Measurements from ENCODE around the gene HDAC1. TPM values are rescaled to one million over a fixed set of nuclear protein-coding genes. Genes with fewer than 3 reads are reported as not detected.
"Not testable (repeated sequence)": the region's sequence is repeated elsewhere in the genome, so short reads cannot be mapped to it uniquely, and the experiment has no call there.

HDAC1 gene
- total RNA-seq, 1 experiment from 2014 or later = 122 TPM

GRCh38 chr1:32273391-32274208, 18.3 kb upstream of the HDAC1 start:
- DNase-seq (ENCODE audit: low read depth) = peak; percentile 86

- DNase-seq (ENCODE audit: low read depth) = no peak
Observed at GRCh38 chr1:32274646-32275340, 17.1 kb upstream of the HDAC1 start.

GRCh38 chr1:32275424-32275823, 16.5 kb upstream of the HDAC1 start:
- DNase-seq (ENCODE audit: low read depth) = no peak

GRCh38 chr1:32276032-32276782, 15.7 kb upstream of the HDAC1 start:
- DNase-seq (ENCODE audit: low read depth) = no peak

GRCh38 chr1:32284777-32285176, 7.1 kb upstream of the HDAC1 start:
- DNase-seq (ENCODE audit: low read depth) = not testable (repeated sequence)

GRCh38 chr1:32285658-32286057, 6.2 kb upstream of the HDAC1 start:
- no peak for DNase-seq (ENCODE audit: low read depth)

- DNase-seq (ENCODE audit: low read depth) = no peak
Observed at GRCh38 chr1:32286763-32287162, 5.1 kb upstream of the HDAC1 start.

GRCh38 chr1:32289256-32289655, 2.6 kb upstream of the HDAC1 start:
- DNase-seq (ENCODE audit: low read depth) = no peak

GRCh38 chr1:32291145-32291707, 657 bp upstream of the HDAC1 start:
- DNase-seq (ENCODE audit: low read depth) = peak; percentile 76

GRCh38 chr1:32298211-32298610, 6.3 kb downstream of the HDAC1 start:
- DNase-seq (ENCODE audit: low read depth) = not testable (repeated sequence)

- DNase-seq (ENCODE audit: low read depth) = no peak
Observed at GRCh38 chr1:32299327-32299726, 7.4 kb downstream of the HDAC1 start.

- DNase-seq (ENCODE audit: low read depth) = no peak
Observed at GRCh38 chr1:32303358-32303757, 11.5 kb downstream of the HDAC1 start.

GRCh38 chr1:32303997-32304622, 12.2 kb downstream of the HDAC1 start:
- DNase-seq (ENCODE audit: low read depth) = no peak

GRCh38 chr1:32305310-32305709, 13.4 kb downstream of the HDAC1 start:
- DNase-seq (ENCODE audit: low read depth) = no peak

- DNase-seq (ENCODE audit: low read depth) = no peak
Observed at GRCh38 chr1:32307324-32307723, 15.4 kb downstream of the HDAC1 start.

GRCh38 chr1:32309960-32310359, 18.1 kb downstream of the HDAC1 start:
- DNase-seq (ENCODE audit: low read depth) = no peak

- DNase-seq (ENCODE audit: low read depth) = no peak
Observed at GRCh38 chr1:32311709-32312393, 20.0 kb downstream of the HDAC1 start.

- no peak for DNase-seq (ENCODE audit: low read depth)
Observed at GRCh38 chr1:32316903-32317277, 25.0 kb downstream of the HDAC1 start.

- no peak for DNase-seq (ENCODE audit: low read depth)
Observed at GRCh38 chr1:32318127-32318869, 26.4 kb downstream of the HDAC1 start.

GRCh38 chr1:32321712-32322291, 29.9 kb downstream of the HDAC1 start:
- DNase-seq (ENCODE audit: low read depth) = peak; percentile 48

Measured in Daoy (cell line).